ENCODE results near the gene RUBCN. TPM values are rescaled to one million over a fixed set of nuclear protein-coding genes. Genes with fewer than 3 reads are reported as not detected.

The RUBCN gene
- total and polyA plus RNA-seq, 2 of the 13 experiments (the other 11 are each of a cell fraction or from before 2014, with no cell fraction given): 5.2 to 8.1 TPM

- TF ChIP-seq ZNF609 (CRISPR knock-in tag; IDR thresholded peaks at IDR 0.05; ENCODE audit: borderline replicate concordance): no peak
- peak; percentile 63; the same call in 1 of the 2 replicates for TF ChIP-seq SALL1 (CRISPR knock-in tag; IDR thresholded peaks at IDR 0.05)
- no peak for TF ChIP-seq ZFP82 (CRISPR knock-in tag; IDR thresholded peaks at IDR 0.05; ENCODE audit: borderline replicate concordance)
- TF ChIP-seq CREB3 (CRISPR knock-in tag; IDR thresholded peaks at IDR 0.05): no peak
- no peak; the same call in 1 of the 2 replicates for TF ChIP-seq ZNF431 (CRISPR knock-in tag; IDR thresholded peaks at IDR 0.05; ENCODE audit: borderline replicate concordance, low read depth)
- no peak for TF ChIP-seq RAD51 (IDR thresholded peaks at IDR 0.05; ENCODE audit: borderline replicate concordance)
- peak; percentile 60; the same call in 1 of the 2 replicates for TF ChIP-seq ZNF724P (CRISPR knock-in tag; IDR thresholded peaks at IDR 0.05; ENCODE audit: borderline replicate concordance)
- no peak for TF ChIP-seq ZNF350 (CRISPR knock-in tag; IDR thresholded peaks at IDR 0.05; ENCODE audit: borderline replicate concordance, low read depth)
- TF ChIP-seq ESRRA (CRISPR knock-in tag; IDR thresholded peaks at IDR 0.05; ENCODE audit: low read depth): 0 out of 2 replicates have a peak, but pooled peaks have one; percentile 39
- 0 out of 2 replicates have a peak, but pooled peaks have one; percentile 5 for TF ChIP-seq ZMYM2 (CRISPR knock-in tag; IDR thresholded peaks at IDR 0.05)
- peak; percentile 78; the same call in 1 of the 2 replicates for TF ChIP-seq ZNF773 (CRISPR knock-in tag; IDR thresholded peaks at IDR 0.05; ENCODE audit: borderline replicate concordance)
- peak; percentile 54; the same call in 1 of the 2 replicates for TF ChIP-seq YEATS4 (CRISPR knock-in tag; IDR thresholded peaks at IDR 0.05; ENCODE audit: borderline replicate concordance)
- no peak for TF ChIP-seq AGO1 (IDR thresholded peaks at IDR 0.05; ENCODE audit: low read depth, low read length, poor library complexity, severe bottlenecking)
- no peak for TF ChIP-seq MLLT10 (CRISPR knock-in tag; IDR thresholded peaks at IDR 0.05)
- TF ChIP-seq POLR2AphosphoS5 (IDR thresholded peaks at IDR 0.05; ENCODE audit: low read depth, low read length): peak; percentile 49
- peak; percentile 81 for TF ChIP-seq ZNF441 (CRISPR knock-in tag; IDR thresholded peaks at IDR 0.05; ENCODE audit: borderline replicate concordance)
- TF ChIP-seq ZFAT (CRISPR knock-in tag; conservative IDR thresholded peaks at IDR 0.05): 0 out of 2 replicates have a peak, but pooled peaks have one; percentile 38
- peak; percentile 90 for TF ChIP-seq ZMYM4 (CRISPR knock-in tag; IDR thresholded peaks at IDR 0.05)
- TF ChIP-seq ZNF562 (CRISPR knock-in tag; IDR thresholded peaks at IDR 0.05; ENCODE audit: borderline replicate concordance): no peak
- peak; percentile 43; the same call in 1 of the 2 replicates for TF ChIP-seq EED (CRISPR knock-in tag; IDR thresholded peaks at IDR 0.05)
- no peak for TF ChIP-seq ZNF598 (CRISPR knock-in tag; IDR thresholded peaks at IDR 0.05; ENCODE audit: borderline replicate concordance)
- no peak for TF ChIP-seq NCOA2 (CRISPR knock-in tag; IDR thresholded peaks at IDR 0.05)
- TF ChIP-seq HNRNPLL (IDR thresholded peaks at IDR 0.05; ENCODE audit: low read depth, low read length, poor library complexity, severe bottlenecking): peak; percentile 67
- TF ChIP-seq KMT2A (CRISPR knock-in tag; IDR thresholded peaks at IDR 0.05): no peak
These were observed 13.1 kb upstream of the RUBCN start, which contains the start of gene FYTTD1 (continued) for GRCh38 chr3:197749601-197750395.
